Colonic mucosa (tissue), 4 donors: ENCODE measurements around the gene ZNF580. TPM values are rescaled to one million over a fixed set of nuclear protein-coding genes. Genes with fewer than 3 reads are reported as not detected.

Experiments
- DNase-seq: peaks from one replicate; pipeline ENCODE4 v3.0.0-alpha.2; 2020
- H3K27ac ChIP-seq: fragments of 200-600 bp; one replicate; pipeline ENCODE4 v1.8.0; 2021
- H3K27me3 ChIP-seq: fragments of 200-600 bp; one replicate; pipeline ENCODE4 v1.8.0; 2021
- H3K36me3 ChIP-seq: fragments of 200-600 bp; one replicate; pipeline ENCODE4 v1.8.0; 2021
- H3K4me1 ChIP-seq: fragments of 200-600 bp; one replicate; pipeline ENCODE4 v1.8.0; 2021; ENCODE audit warnings: mild to moderate bottlenecking
- H3K4me3 ChIP-seq: fragments of 200-600 bp; one replicate; pipeline ENCODE4 v1.8.0; 2021
- H3K9ac ChIP-seq, 2 donors: one replicate each; pipeline ENCODE4 v1.7.0; 2013; ENCODE audit warnings: control low read depth in 2 of 2, low read depth in 2 of 2, low read length in 2 of 2
- H3K9me3 ChIP-seq: fragments of 200-600 bp; one replicate; pipeline ENCODE4 v1.8.0; 2021
- intact Hi-C: fragments of 100-400 bp; cut with DNase I; formaldehyde crosslinking; loops from one replicate; pipeline ENCODE4 v1.14.1; 2022
- total RNA-seq, 2 donors: library from RNA; stranded (reverse); fragmentation: NEBNext Ultra II Directional in 1 of 2; extraction: Animal tissue kit (Norgen Biotek cat#: 25700) in 1 of 2; gene quantifications; one replicate each; pipeline ENCODE4 v1.2.1, GENCODE V29; 2021
- TF ChIP-seq, protein P1 (sequence below): fragments of 200-600 bp; IDR thresholded peaks from one replicate; pipeline ENCODE4 v1.8.0; 2022; ENCODE audit warnings: antibody characterized with exemption, mild to moderate bottlenecking
- donor health status: healthy.
- donor health status: DM: no; HTN: no; CAD: no.
- donor health status: DM: no; HTN: no; CAD: no.

Gene ZNF580
- total RNA-seq, 2 donors from 2014 or later = 18.0 to 28.6 TPM

DNA sequence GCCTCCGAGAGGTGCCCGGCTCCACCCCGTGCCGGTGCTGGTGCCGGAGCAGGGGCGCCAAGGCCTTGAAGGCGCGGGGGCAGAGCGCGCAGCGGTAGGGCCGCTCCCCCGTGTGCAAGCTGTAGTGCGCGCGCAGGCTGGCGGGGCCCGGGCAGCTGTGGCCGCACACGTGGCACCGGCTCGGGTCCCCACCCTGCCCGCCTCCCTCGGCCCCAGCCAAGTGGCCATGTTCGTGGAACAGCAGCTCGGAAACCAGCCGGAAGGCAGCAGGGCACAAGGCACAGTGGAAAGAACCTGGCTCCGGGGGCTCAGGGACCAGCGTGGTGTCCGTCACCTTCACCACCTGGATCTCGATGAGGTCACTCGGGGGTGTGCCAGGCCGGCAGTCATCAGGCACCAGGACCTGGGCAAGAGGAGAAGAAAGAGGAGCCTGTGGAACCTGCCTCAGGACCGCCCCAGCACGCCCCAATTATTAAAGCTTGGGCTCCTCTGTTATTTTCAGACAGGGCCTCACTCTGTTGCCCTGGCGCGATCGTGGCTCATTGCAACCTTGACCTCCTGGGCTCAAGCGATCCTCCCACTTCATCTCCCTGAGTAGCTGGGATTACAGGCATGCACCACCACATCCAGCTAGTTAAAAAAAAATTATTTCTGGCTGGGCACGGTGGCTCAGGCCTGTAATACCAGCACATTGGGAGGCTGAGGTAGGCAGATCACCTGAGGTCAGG is 18.4 kb upstream of the ZNF580 start:
- Histone ChIP-seq H3K36me3 (no peaks in the 10 kb centered on the region), H3K27me3 (no peaks in the 10 kb centered on the region), H3K9ac (no peak overlapping the region), H3K27ac (no peak overlapping the region), H3K4me3 (no peak overlapping the region), H3K9me3 (no peaks in the 10 kb centered on the region), H3K4me1 (peaks cover 4% of the 10 kb centered on the region)
- TF ChIP-seq, protein P1, sequence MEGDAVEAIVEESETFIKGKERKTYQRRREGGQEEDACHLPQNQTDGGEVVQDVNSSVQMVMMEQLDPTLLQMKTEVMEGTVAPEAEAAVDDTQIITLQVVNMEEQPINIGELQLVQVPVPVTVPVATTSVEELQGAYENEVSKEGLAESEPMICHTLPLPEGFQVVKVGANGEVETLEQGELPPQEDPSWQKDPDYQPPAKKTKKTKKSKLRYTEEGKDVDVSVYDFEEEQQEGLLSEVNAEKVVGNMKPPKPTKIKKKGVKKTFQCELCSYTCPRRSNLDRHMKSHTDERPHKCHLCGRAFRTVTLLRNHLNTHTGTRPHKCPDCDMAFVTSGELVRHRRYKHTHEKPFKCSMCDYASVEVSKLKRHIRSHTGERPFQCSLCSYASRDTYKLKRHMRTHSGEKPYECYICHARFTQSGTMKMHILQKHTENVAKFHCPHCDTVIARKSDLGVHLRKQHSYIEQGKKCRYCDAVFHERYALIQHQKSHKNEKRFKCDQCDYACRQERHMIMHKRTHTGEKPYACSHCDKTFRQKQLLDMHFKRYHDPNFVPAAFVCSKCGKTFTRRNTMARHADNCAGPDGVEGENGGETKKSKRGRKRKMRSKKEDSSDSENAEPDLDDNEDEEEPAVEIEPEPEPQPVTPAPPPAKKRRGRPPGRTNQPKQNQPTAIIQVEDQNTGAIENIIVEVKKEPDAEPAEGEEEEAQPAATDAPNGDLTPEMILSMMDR = no peak
- intact Hi-C loops = no loop called here
- no peak for DNase-seq

- H3K4me3 ChIP-seq = no peak overlapping the region
Measured at GRCh38 chr19:55623130-55623529, 17.7 kb upstream of the ZNF580 start.

DNA sequence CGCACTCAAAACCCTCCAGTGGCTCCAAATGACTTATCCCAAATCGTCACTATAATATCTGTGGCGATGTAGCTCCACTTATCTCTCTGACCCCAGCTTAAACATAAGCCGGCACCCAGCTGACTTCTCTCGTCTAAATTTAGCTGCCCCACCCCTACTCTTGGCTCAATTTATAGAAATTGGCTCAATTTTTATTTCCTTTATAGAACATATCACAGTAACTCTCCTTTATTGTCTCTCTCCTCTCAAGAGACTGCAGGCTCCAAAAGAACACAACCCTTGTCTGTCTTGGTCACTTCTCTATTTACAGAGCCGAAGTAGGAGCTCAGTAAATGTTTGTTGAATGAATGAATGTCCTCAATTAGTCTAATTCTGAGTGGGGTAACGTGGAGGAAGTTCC is 17.2 kb upstream of the ZNF580 start:
- Histone ChIP-seq H3K4me1 (peaks cover 4% of the 10 kb centered on the region), H3K4me3 (no peak overlapping the region), H3K27me3 (no peaks in the 10 kb centered on the region), H3K9ac (no peak overlapping the region), H3K27ac (no peak overlapping the region), H3K9me3 (no peaks in the 10 kb centered on the region), H3K36me3 (no peaks in the 10 kb centered on the region)
- TF ChIP-seq, protein P1 = no peak
- intact Hi-C loops = no loop called here
- DNase-seq = no peak

More at GRCh38 chr19:55623130-55623529, 17.7 kb upstream of the ZNF580 start:
- H3K27me3 ChIP-seq = no peaks in the 10 kb centered on the region
- H3K9me3 ChIP-seq = no peaks in the 10 kb centered on the region
- intact Hi-C loops = no loop called here
- no peaks in the 10 kb centered on the region for H3K36me3 ChIP-seq
- H3K4me1 ChIP-seq = peaks cover 4% of the 10 kb centered on the region
- no peak overlapping the region for H3K9ac ChIP-seq
- H3K27ac ChIP-seq = no peak overlapping the region
- TF ChIP-seq, protein P1 = no peak
- no peak for DNase-seq

DNA sequence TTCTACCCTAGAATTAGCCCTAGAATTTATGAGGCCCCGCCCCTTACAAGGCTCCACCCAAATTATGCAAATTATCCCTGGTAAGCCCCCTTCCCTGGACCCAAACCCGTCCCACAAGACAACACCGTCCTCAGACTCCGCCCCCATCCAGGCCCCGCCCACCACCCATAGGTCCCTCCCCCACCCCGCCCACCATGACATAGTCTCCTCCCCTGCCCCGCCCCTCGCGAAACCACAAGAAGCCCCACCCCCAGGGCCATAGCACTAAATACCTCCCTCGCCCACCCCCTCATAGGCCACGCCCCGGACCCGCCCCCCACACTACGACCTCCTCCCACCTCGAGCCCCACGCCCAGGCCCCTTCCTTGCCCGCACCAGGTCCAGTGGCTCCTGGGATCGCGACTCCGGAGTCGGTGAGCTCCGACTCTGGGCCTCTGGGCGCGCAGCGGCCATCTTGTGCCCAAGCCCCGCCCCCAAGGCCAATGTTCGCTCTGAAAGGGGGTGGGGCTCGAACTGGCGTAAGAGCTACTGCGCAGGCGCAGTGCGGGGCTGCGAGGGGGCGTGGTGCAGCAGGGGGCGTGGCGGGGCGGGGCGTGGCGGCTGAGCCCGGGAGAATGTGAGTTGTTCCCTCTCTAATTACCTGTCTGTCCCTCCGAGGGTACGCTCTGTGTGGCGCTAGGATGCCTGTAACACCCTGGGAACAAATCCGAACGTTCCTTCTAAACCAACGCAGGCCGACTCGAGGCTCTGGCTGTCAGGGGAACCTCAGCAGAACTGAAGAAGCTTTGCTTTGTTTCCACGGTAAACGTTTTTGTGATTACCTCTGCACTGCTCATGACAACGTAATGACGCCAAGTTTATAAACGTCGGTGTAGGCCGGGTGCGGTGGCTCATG is 16.4 kb upstream of the ZNF580 start, which contains the start of gene ZNF784:
Gene ZNF784, minus strand, starts transcription at position 458 of the 895 bp plus-strand sequence. Its CDS starts 5 bp downstream, at position 453.
- intact Hi-C loops = no loop called here

DNA sequence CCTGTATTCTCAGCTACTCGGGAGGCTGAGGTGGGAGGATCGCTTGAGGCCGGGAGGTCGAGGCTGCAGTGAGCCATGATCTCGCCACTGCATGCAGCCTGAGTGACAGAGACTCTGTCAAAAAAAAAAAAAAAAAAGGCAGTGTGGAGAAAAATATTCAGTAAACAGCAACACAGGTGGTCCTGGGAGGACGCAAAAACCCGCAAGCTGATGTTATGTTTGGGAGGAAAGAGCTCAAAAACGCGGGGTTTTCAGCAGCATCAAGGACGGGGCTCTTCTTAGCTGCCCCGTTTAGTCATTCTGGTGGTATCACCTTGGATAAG is 15.8 kb upstream of the ZNF580 start:
- TF ChIP-seq, protein P1 = no peak
- Histone ChIP-seq H3K4me3 (peak overlapping the region; percentile 39), H3K4me1 (peaks cover 4% of the 10 kb centered on the region), H3K27ac (peak overlapping the region; percentile 83), H3K9me3 (no peaks in the 10 kb centered on the region), H3K27me3 (no peaks in the 10 kb centered on the region), H3K36me3 (no peaks in the 10 kb centered on the region), H3K9ac (peak overlapping the region in 1 of 2 donors; percentile 47)
- intact Hi-C loops = no loop called here
- no peak for DNase-seq

More for the DNA sequence above, 16.4 kb upstream of the ZNF580 start, which contains the start of gene ZNF784:
- H3K27me3 ChIP-seq = no peaks in the 10 kb centered on the region
- peak within 1 kb of the TSS; percentile 39 for H3K4me3 ChIP-seq
- TF ChIP-seq, protein P1 = no peak
- H3K9ac ChIP-seq = peak within 1 kb of the TSS; percentile 16 to 47
- no peaks in the 10 kb centered on the region for H3K36me3 ChIP-seq
- peak within 1 kb of the TSS; percentile 83 for H3K27ac ChIP-seq
- DNase-seq = peak; percentile 92
- H3K9me3 ChIP-seq = no peaks in the 10 kb centered on the region
- H3K4me1 ChIP-seq = peaks cover 4% of the 10 kb centered on the region
